ENCODE measurements around the gene IPMK. TPM values are rescaled to one million over a fixed set of nuclear protein-coding genes. Genes with fewer than 3 reads are reported as not detected.

IPMK gene
- total and polyA plus RNA-seq, 8 donors: 1.1 to 4.6 (median 2.6) TPM

DNA sequence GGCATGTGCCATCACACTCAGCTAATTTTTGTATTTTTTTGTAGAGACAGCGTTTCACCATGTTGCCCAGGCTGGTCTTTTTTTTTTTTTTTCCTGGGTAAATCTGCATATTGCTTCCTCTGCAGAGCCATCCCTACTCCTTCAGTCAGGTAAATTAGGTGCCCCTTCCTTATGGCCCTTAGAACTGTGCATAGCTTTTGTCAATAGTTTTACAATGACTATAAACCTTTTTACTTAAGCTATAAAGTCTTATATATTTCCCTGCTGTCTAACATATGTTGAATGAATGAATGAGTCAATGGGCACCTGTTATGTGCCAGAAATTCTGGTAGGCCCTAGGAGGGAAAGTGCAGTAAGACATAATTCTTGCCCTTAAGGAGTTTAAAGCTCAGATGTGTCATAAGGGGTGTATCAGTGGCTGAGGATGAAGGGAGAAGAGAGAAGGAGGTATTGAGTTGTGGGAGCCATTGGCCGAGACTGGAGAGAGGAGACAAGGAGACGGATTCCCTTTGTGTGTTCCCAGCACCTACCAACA, 36.5 kb upstream of the IPMK start:
- TF ChIP-seq, protein P1, sequence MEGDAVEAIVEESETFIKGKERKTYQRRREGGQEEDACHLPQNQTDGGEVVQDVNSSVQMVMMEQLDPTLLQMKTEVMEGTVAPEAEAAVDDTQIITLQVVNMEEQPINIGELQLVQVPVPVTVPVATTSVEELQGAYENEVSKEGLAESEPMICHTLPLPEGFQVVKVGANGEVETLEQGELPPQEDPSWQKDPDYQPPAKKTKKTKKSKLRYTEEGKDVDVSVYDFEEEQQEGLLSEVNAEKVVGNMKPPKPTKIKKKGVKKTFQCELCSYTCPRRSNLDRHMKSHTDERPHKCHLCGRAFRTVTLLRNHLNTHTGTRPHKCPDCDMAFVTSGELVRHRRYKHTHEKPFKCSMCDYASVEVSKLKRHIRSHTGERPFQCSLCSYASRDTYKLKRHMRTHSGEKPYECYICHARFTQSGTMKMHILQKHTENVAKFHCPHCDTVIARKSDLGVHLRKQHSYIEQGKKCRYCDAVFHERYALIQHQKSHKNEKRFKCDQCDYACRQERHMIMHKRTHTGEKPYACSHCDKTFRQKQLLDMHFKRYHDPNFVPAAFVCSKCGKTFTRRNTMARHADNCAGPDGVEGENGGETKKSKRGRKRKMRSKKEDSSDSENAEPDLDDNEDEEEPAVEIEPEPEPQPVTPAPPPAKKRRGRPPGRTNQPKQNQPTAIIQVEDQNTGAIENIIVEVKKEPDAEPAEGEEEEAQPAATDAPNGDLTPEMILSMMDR (IDR thresholded peaks at IDR 0.05): no peak
- no peaks in the 10 kb centered on the region for H3K36me3 ChIP-seq
- WGBS, 2 donors: 73 to 78% methylated on average over 3 of the region's 3 CpGs
- H3K4me1 ChIP-seq: no peaks in the 10 kb centered on the region
- H3K4me3 ChIP-seq: no peak overlapping the region
- FAIRE-seq (no peak), DNase-seq (no peak), ATAC-seq (no peak)
- H3K9me3 ChIP-seq: no peaks in the 10 kb centered on the region
- peaks cover 0 to 6% (median 0%) of the 10 kb centered on the region in 4 donors for H3K27me3 ChIP-seq
- H3K27ac ChIP-seq: no peak overlapping the region
- intact Hi-C loops (cut with DNase I): no loop called here

DNA sequence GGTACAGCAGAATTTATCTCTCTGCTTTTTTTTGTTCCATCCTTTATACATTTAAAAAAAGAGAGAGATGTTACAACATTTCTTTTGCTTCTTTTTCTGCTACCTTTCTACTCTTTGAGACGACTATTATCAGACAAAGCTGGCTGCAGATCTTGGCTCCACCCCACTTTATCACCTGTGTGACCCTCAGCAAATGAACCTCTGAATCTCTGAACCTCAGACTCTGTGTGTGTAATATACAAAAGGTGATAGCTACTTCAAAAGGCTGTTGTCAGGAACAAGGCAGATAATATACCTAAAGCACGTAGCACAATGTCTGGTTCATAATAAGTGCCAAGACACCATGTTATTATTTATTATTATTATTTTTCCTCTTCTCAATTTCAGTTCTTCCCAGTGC, 34.6 kb upstream of the IPMK start:
- no peaks in the 10 kb centered on the region for H3K9me3 ChIP-seq
- DNase-seq (no peak), ATAC-seq (no peak), FAIRE-seq (no peak)
- no peaks in the 10 kb centered on the region for H3K36me3 ChIP-seq
- no peak overlapping the region for H3K27ac ChIP-seq
- TF ChIP-seq, protein P1 (IDR thresholded peaks at IDR 0.05): no peak
- H3K27me3 ChIP-seq: no peaks in the 10 kb centered on the region
- WGBS, 2 donors: 17 to 25% methylated on average over 2 of the region's 2 CpGs
- intact Hi-C loops (cut with DNase I): no loop called here
- H3K4me1 ChIP-seq: no peaks in the 10 kb centered on the region
- H3K4me3 ChIP-seq: no peak overlapping the region

DNA sequence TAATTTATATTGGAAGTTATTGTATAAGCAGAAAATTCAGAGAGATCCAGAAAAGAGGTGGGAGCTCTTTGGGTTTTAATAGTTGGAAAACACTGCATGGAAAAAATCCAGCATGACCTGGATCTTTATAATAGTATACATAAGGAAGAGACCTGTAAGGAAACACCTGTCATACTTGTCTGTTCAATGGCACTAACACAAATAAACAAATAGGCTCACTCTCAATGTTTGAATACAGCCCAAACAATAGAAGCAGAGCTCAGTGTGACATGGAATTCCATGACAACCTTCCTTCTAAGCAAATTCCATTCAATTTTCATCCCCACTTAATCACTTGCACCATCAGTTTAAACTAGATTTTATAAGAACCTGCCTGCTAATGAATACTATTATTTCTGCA, 33.0 kb upstream of the IPMK start:
- no peak for FAIRE-seq
- intact Hi-C loops (cut with DNase I): no loop called here
- no peak overlapping the region for H3K4me3 ChIP-seq
- no peak for DNase-seq
- no peaks in the 10 kb centered on the region for H3K36me3 ChIP-seq
- TF ChIP-seq, protein P1 (IDR thresholded peaks at IDR 0.05): no peak
- H3K9me3 ChIP-seq: no peaks in the 10 kb centered on the region
- no peaks in the 10 kb centered on the region for H3K4me1 ChIP-seq
- H3K27ac ChIP-seq: no peak overlapping the region
- no peaks in the 10 kb centered on the region for H3K27me3 ChIP-seq
- ATAC-seq: no peak

DNA sequence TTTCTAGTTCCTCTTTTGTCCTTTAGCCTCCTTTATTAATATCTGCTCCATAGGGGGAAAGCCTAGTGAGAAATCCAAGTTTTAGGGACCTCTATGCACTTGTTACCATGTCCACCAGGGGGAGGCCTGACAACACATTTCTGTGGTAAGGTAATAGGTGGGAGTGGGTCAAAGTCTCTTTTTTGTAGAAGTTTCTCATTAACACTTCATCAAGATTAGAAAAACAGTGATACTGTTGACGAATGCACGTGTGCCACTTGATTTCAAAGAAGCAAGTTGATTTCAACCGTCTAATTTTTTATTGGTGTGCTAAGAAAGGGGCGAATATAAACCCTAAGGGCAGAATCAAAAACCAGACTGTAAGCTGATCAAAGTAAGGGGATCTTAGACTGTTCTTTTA, 31.9 kb upstream of the IPMK start:
- FAIRE-seq: peak; percentile 5
- intact Hi-C loops (cut with DNase I): no loop called here
- 8% methylated on average over 4 of the region's 4 CpGs for WGBS, 2 donors
- TF ChIP-seq, protein P1 (IDR thresholded peaks at IDR 0.05): peak; percentile 58 to 80 (median 66)
- H3K4me1 ChIP-seq: no peaks in the 10 kb centered on the region
- peak in 5 of 6 donors; percentile 24 to 60 (median 42) for DNase-seq
- peak; percentile 76 to 94 (median 91) for ATAC-seq
- H3K9me3 ChIP-seq: no peaks in the 10 kb centered on the region
- H3K27me3 ChIP-seq: no peaks in the 10 kb centered on the region
- H3K27ac ChIP-seq: no peak overlapping the region
- no peaks in the 10 kb centered on the region for H3K36me3 ChIP-seq
- H3K4me3 ChIP-seq: no peak overlapping the region

DNA sequence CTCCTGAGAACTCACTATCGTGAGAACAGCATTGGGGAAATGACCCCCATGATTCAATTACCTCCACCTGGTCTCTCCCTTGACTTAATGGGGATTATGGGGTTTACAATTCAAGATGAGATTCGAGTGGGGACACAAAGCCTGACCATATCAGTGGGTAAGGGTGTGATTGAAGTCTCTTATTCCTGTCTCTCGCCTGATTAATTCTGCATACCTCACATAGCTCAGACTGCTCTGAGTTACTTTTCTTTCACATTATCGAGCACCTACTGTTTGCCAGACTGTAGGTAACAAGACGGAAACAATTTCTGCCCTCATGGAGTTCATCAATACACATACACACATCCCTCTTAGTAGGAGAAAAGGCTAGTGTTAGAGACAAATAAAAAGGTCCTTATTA, 26.3 kb upstream of the IPMK start:
- ATAC-seq: no peak
- TF ChIP-seq, protein P1 (IDR thresholded peaks at IDR 0.05): no peak
- no peaks in the 10 kb centered on the region for H3K9me3 ChIP-seq
- H3K36me3 ChIP-seq: no peaks in the 10 kb centered on the region
- FAIRE-seq: no peak
- H3K27me3 ChIP-seq: no peaks in the 10 kb centered on the region
- H3K4me3 ChIP-seq: no peak overlapping the region
- H3K4me1 ChIP-seq: no peaks in the 10 kb centered on the region
- WGBS, 2 donors: 73 to 88% methylated on average over 5 of the region's 5 CpGs
- no peak overlapping the region for H3K27ac ChIP-seq
- intact Hi-C loops (cut with DNase I): loop anchor here in 2 of 3 donors (5.0 kb wide), 1 partner anchor 117 kb away; no protein-coding TSS in a partner anchor
- DNase-seq: no peak
